ENCODE results near the gene PNPLA3. TPM values are rescaled to one million over a fixed set of nuclear protein-coding genes. Genes with fewer than 3 reads are reported as not detected.

Gene PNPLA3
- polyA plus RNA-seq, 4 donors = 0.22 to 4.0 (median 0.53) TPM; not detected in 1

DNA sequence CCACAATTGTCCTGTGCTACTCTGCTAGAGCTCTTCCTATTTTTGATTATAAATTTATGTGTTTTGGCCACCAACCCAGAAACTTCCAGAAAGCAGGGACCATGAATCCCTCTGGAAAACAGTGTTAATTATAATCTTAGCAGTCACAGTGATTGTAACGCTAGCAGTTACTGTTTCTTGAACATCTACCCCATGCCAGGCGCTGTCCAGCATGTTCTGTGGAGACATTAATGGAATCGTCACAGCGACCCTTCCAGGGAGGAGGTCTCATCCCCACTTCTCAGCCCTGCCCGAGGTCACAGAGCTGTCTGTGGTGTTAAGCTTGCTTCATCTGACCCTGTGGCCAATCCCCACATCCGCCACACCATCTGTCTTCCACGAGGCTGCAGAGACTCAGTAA lies 17.9 kb upstream of the PNPLA3 start:
- H3K27me3 ChIP-seq (ENCODE audit: control insufficient read depth in 3 of 3, insufficient read depth in 3 of 3, low read length in 3 of 3) = no peaks in the 10 kb centered on the region

DNA sequence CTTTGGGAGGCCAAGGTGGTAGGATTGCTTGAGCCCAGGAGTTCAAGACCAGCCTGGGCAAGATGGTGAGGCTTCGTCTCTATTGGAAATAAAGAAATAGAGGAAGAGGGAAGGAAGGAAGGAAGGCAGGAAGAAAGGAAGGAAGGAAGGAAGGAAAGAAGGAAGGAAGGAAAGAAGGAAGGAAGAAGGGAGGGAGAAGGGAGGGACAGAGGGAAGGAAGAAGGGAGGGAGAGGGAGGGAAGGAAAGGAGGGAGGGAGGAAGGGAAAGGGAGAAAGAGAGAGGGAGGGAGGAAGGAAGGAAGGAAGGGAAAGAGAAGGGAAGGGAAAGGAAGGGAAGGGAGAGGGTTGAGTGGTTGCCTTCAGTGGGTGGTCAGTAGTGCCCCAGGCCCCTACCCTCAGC lies 13.9 kb upstream of the PNPLA3 start:
- Histone ChIP-seq H3K9me3 (ENCODE audit: control insufficient read depth in 2 of 2, insufficient read depth in 1 of 2, low read depth in 1 of 2, low read length in 1 of 2) (no peaks in the 10 kb centered on the region), H3K4me1 (ENCODE audit: control insufficient read depth in 3 of 3, insufficient read depth in 2 of 3, low read depth in 1 of 3, low read length in 2 of 3) (no peaks in the 10 kb centered on the region), H3K27ac (ENCODE audit: low read depth in 1 of 3, low read length in 2 of 3) (no peak overlapping the region), H3K27me3 (ENCODE audit: control insufficient read depth in 3 of 3, insufficient read depth in 3 of 3, low read length in 3 of 3) (no peaks in the 10 kb centered on the region), H3K4me3 (ENCODE audit: low read depth in 1 of 3, low read length in 3 of 3) (no peak overlapping the region), H3K36me3 (ENCODE audit: control insufficient read depth in 3 of 3, insufficient read depth in 2 of 3, low read depth in 1 of 3, low read length in 3 of 3) (no peaks in the 10 kb centered on the region)
- FAIRE-seq (no peak), DNase-seq (no peak)
- WGBS, 3 donors = 80 to 92% (median 83%) methylated on average over 1 of the region's 1 CpG

More for the DNA sequence above, 17.9 kb upstream of the PNPLA3 start:
- no peak overlapping the region for H3K27ac ChIP-seq (ENCODE audit: low read depth in 1 of 3, low read length in 2 of 3)
- no peak overlapping the region for H3K4me3 ChIP-seq (ENCODE audit: low read depth in 1 of 3, low read length in 3 of 3)
- H3K36me3 ChIP-seq (ENCODE audit: control insufficient read depth in 3 of 3, insufficient read depth in 2 of 3, low read depth in 1 of 3, low read length in 3 of 3) = no peaks in the 10 kb centered on the region
- DNase-seq = no peak
- FAIRE-seq = no peak
- WGBS, 3 donors = 46 to 62% (median 60%) methylated on average over 7 of the region's 7 CpGs
- H3K4me1 ChIP-seq (ENCODE audit: control insufficient read depth in 3 of 3, insufficient read depth in 2 of 3, low read depth in 1 of 3, low read length in 2 of 3) = no peaks in the 10 kb centered on the region
- no peaks in the 10 kb centered on the region for H3K9me3 ChIP-seq (ENCODE audit: control insufficient read depth in 2 of 2, insufficient read depth in 1 of 2, low read depth in 1 of 2, low read length in 1 of 2)

DNA sequence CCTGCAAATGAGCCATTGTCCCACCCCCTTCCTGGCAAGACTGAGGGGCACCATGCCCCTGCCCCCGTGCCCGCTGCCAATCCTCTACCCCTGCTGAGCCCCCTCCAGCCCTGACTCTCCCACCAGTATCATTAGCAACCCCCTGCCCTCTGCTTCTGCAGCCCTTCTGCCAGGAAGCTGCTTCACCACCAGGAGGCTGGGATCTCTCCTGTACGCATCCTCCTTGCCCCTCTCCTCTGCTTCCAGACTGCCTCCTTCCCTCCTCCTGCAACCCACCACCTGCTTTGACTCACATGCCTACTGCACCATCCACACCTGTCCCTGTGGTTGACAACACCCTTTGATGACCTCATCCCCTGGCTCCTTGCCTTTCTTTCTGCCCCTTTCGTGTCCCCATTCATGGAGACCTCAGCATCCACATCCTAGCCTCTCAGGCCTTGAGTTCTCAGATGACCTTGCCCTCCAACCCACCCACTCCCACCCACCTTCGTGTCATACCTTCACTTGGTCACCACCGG lies 13.4 kb upstream of the PNPLA3 start:
- WGBS, 3 donors = 59 to 67% (median 61%) methylated on average over 6 of the region's 6 CpGs
- Histone ChIP-seq H3K36me3 (ENCODE audit: control insufficient read depth in 3 of 3, insufficient read depth in 2 of 3, low read depth in 1 of 3, low read length in 3 of 3) (no peaks in the 10 kb centered on the region), H3K27me3 (ENCODE audit: control insufficient read depth in 3 of 3, insufficient read depth in 3 of 3, low read length in 3 of 3) (no peaks in the 10 kb centered on the region), H3K4me3 (ENCODE audit: low read depth in 1 of 3, low read length in 3 of 3) (no peak overlapping the region), H3K4me1 (ENCODE audit: control insufficient read depth in 3 of 3, insufficient read depth in 2 of 3, low read depth in 1 of 3, low read length in 2 of 3) (no peaks in the 10 kb centered on the region), H3K9me3 (ENCODE audit: control insufficient read depth in 2 of 2, insufficient read depth in 1 of 2, low read depth in 1 of 2, low read length in 1 of 2) (no peaks in the 10 kb centered on the region), H3K27ac (ENCODE audit: low read depth in 1 of 3, low read length in 2 of 3) (no peak overlapping the region)
- FAIRE-seq (no peak), DNase-seq (no peak)

DNA sequence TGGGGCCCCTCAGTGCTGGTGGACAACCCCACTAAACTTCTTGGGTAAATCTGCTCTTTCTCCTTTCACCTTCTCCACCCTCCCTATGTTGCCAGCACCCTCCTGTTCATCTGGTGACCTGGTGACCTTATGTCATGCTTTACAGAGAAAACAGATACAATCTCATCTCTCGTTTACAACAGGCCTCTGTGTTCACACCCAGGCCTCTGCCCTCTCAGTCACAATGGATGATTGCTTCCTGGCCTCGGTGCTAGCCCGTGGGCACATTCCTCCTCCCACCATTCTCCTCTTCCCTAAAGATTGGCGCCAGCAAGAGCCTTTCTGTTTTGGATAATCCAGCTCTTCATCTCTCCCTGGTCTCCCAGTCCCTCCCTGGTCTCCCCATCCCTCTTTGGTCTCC lies 12.3 kb upstream of the PNPLA3 start:
- no peak overlapping the region for H3K27ac ChIP-seq (ENCODE audit: low read depth in 1 of 3, low read length in 2 of 3)
- FAIRE-seq (no peak), DNase-seq (no peak)
- no peaks in the 10 kb centered on the region for H3K9me3 ChIP-seq (ENCODE audit: control insufficient read depth in 2 of 2, insufficient read depth in 1 of 2, low read depth in 1 of 2, low read length in 1 of 2)
- WGBS, 3 donors = 10 to 21% (median 16%) methylated on average over 4 of the region's 4 CpGs
- H3K27me3 ChIP-seq (ENCODE audit: control insufficient read depth in 3 of 3, insufficient read depth in 3 of 3, low read length in 3 of 3) = no peaks in the 10 kb centered on the region
- no peak overlapping the region for H3K4me3 ChIP-seq (ENCODE audit: low read depth in 1 of 3, low read length in 3 of 3)
- no peaks in the 10 kb centered on the region for H3K36me3 ChIP-seq (ENCODE audit: control insufficient read depth in 3 of 3, insufficient read depth in 2 of 3, low read depth in 1 of 3, low read length in 3 of 3)
- H3K4me1 ChIP-seq (ENCODE audit: control insufficient read depth in 3 of 3, insufficient read depth in 2 of 3, low read depth in 1 of 3, low read length in 2 of 3) = no peaks in the 10 kb centered on the region

DNA sequence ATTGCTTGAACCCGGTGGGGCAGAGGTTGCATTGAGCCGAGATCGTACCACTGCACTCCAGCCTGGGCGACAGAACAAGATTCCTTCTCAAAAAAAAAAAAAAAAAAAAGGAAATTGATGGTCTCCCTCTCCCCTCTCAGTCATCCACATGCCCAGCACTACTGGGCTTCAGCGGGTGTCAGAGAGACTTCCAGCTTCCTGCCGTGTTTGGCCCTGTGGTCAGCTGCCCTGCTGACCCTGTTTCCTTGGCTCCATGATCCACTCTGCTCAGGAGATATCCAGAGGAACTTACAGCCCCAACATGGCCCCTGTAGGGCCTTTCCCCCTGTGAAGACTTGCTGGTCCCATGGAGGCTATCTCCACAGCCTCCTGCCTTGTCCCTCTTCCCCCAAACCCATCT lies 6.1 kb upstream of the PNPLA3 start:
- Histone ChIP-seq H3K9me3 (ENCODE audit: control insufficient read depth in 2 of 2, insufficient read depth in 1 of 2, low read depth in 1 of 2, low read length in 1 of 2) (no peaks in the 10 kb centered on the region), H3K4me1 (ENCODE audit: control insufficient read depth in 3 of 3, insufficient read depth in 2 of 3, low read depth in 1 of 3, low read length in 2 of 3) (no peaks in the 10 kb centered on the region), H3K27ac (ENCODE audit: low read depth in 1 of 3, low read length in 2 of 3) (no peak overlapping the region), H3K36me3 (ENCODE audit: control insufficient read depth in 3 of 3, insufficient read depth in 2 of 3, low read depth in 1 of 3, low read length in 3 of 3) (no peaks in the 10 kb centered on the region), H3K27me3 (ENCODE audit: control insufficient read depth in 3 of 3, insufficient read depth in 3 of 3, low read length in 3 of 3) (peaks cover 0 to 3% (median 0%) of the 10 kb centered on the region in 3 donors), H3K4me3 (ENCODE audit: low read depth in 1 of 3, low read length in 3 of 3) (no peak overlapping the region)
- DNase-seq (no peak), FAIRE-seq (no peak)
- 77 to 92% (median 90%) methylated on average over 5 to 6 of the region's 6 CpGs for WGBS, 3 donors

DNA sequence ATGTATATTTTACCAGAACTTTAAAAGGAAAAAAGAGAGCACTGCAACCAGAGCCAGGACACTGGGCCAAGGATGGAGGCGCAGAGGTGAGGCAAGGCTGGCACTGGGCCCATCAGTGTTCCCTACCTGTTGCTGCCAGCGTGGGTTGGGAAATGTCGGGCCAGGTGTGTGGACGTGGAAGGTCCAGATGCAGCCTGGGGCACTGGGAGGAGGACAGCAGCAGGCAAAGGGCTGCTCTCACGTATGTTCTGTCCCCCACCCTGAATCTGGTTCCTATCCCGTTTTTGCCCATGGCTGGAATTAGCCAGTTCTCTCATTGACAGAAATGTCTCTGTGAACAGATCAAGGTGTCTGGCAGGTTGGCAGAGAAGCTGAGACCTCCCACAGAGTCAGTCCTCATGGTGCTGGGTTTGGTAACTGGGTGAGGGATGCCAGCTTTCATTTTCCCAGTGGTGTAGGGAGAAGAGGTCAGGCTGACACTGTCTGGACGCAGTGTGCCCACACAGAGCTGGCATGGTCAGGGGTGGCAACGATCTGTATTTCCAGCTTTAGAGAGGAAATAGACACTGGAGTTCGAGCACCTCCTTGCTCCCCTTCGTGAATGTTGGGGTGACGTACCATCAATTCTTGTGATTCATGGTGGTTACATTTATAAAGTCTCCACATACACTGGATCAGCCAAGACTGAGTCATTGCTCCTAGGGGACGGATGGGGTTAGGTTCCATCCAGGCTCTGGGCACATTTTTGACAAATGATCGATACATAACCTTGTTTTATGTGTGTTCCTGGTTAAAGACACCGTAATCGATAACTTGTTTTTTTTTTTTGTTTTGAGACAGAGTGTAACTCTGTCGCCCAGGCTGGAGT lies 4.3 kb upstream of the PNPLA3 start:
- Histone ChIP-seq H3K9me3 (ENCODE audit: control insufficient read depth in 2 of 2, insufficient read depth in 1 of 2, low read depth in 1 of 2, low read length in 1 of 2) (no peaks in the 10 kb centered on the region), H3K4me1 (ENCODE audit: control insufficient read depth in 3 of 3, insufficient read depth in 2 of 3, low read depth in 1 of 3, low read length in 2 of 3) (no peaks in the 10 kb centered on the region), H3K27me3 (ENCODE audit: control insufficient read depth in 3 of 3, insufficient read depth in 3 of 3, low read length in 3 of 3) (peaks cover 0 to 3% (median 0%) of the 10 kb centered on the region in 3 donors), H3K4me3 (ENCODE audit: low read depth in 1 of 3, low read length in 3 of 3) (no peak overlapping the region), H3K36me3 (ENCODE audit: control insufficient read depth in 3 of 3, insufficient read depth in 2 of 3, low read depth in 1 of 3, low read length in 3 of 3) (no peaks in the 10 kb centered on the region), H3K27ac (ENCODE audit: low read depth in 1 of 3, low read length in 2 of 3) (no peak overlapping the region)
- no peak for FAIRE-seq
- DNase-seq = no peak
- 60 to 78% (median 74%) methylated on average over 16 of the region's 16 CpGs for WGBS, 3 donors

DNA sequence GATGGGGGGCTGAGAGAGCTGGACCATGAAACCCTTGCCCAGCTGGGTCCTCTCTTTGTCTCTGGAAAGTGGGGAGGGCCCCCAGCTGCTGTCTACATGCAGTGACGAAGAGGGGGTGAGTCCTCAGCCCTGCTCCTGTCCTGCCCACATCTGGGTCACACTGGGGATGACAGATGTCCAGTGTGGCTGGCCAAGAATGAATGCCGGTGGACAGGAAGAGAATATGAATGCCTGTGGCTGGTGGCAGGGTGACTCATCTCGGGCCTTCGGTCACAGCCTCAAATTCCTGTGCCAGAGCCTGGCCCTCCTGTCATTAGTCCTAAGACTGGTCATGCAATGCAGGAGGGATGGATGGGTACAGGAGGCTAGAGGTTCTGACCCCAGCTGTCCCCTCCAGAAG lies 2.2 kb upstream of the PNPLA3 start:
- H3K36me3 ChIP-seq (ENCODE audit: control insufficient read depth in 3 of 3, insufficient read depth in 2 of 3, low read depth in 1 of 3, low read length in 3 of 3) = no peaks in the 10 kb centered on the region
- no peak for DNase-seq
- peaks cover 0 to 13% (median 0%) of the 10 kb centered on the region in 3 donors for H3K4me1 ChIP-seq (ENCODE audit: control insufficient read depth in 3 of 3, insufficient read depth in 2 of 3, low read depth in 1 of 3, low read length in 2 of 3)
- peaks cover 0 to 3% (median 0%) of the 10 kb centered on the region in 3 donors for H3K27me3 ChIP-seq (ENCODE audit: control insufficient read depth in 3 of 3, insufficient read depth in 3 of 3, low read length in 3 of 3)
- H3K4me3 ChIP-seq (ENCODE audit: low read depth in 1 of 3, low read length in 3 of 3) = no peak overlapping the region
- no peak for FAIRE-seq
- 52 to 68% (median 66%) methylated on average over 4 of the region's 4 CpGs for WGBS, 3 donors
- H3K27ac ChIP-seq (ENCODE audit: low read depth in 1 of 3, low read length in 2 of 3) = no peak overlapping the region
- no peaks in the 10 kb centered on the region for H3K9me3 ChIP-seq (ENCODE audit: control insufficient read depth in 2 of 2, insufficient read depth in 1 of 2, low read depth in 1 of 2, low read length in 1 of 2)

DNA sequence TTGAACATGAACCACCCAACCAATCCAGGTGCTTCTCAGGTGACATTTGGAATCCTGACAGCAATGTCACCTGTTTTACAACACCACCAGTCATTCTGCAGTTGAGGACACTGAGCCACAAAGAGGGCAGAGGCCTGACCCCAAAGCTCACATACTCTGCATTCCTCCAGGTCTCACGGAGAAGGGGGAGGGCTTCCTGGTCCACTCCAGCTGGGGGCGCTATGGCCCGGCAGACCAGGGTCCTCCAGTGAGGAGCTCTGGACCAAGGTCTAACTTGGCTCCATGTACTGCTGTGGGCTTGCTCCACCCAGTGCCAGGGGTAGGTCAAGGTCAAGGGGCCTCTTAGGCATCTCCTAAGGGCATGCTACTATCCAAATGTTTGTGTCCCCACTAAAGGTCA lies 1.5 kb upstream of the PNPLA3 start:
- no peak for FAIRE-seq
- Histone ChIP-seq H3K4me1 (ENCODE audit: control insufficient read depth in 3 of 3, insufficient read depth in 2 of 3, low read depth in 1 of 3, low read length in 2 of 3) (peaks cover 0 to 13% (median 0%) of the 10 kb centered on the region in 3 donors), H3K27me3 (ENCODE audit: control insufficient read depth in 3 of 3, insufficient read depth in 3 of 3, low read length in 3 of 3) (peaks cover 0 to 3% (median 0%) of the 10 kb centered on the region in 3 donors), H3K9me3 (ENCODE audit: control insufficient read depth in 2 of 2, insufficient read depth in 1 of 2, low read depth in 1 of 2, low read length in 1 of 2) (no peaks in the 10 kb centered on the region), H3K27ac (ENCODE audit: low read depth in 1 of 3, low read length in 2 of 3) (no peak overlapping the region), H3K4me3 (ENCODE audit: low read depth in 1 of 3, low read length in 3 of 3) (no peak overlapping the region), H3K36me3 (ENCODE audit: control insufficient read depth in 3 of 3, insufficient read depth in 2 of 3, low read depth in 1 of 3, low read length in 3 of 3) (no peaks in the 10 kb centered on the region)
- 68 to 82% (median 75%) methylated on average over 3 of the region's 3 CpGs for WGBS, 3 donors
- DNase-seq = no peak
